ENCODE data around the gene CDR2L. TPM values are rescaled to one million over a fixed set of nuclear protein-coding genes. Genes with fewer than 3 reads are reported as not detected.

CDR2L gene
- total RNA-seq, 2 experiments from 2014 or later: 0.59 to 0.94 TPM

- POLR2A ChIA-PET: interaction anchor here (3.2 kb wide), 1 partner anchor 18 kb away, joined by 10 read pairs; the partner anchor contains the start of gene MRPL58
- CTCF ChIA-PET: interaction anchor here (1.3 to 3.1 kb wide), 3 partner anchors 10 to 33 kb away, joined by 3 to 16 read pairs (median 7); partner anchors contain the start of gene MRPL58
- peaks cover 2% of the 10 kb centered on the region for H3K4me1 Mint-ChIP-seq (ENCODE audit: low read depth)
- H3K27me3 Mint-ChIP-seq: no peaks in the 10 kb centered on the region
- TF ChIP-seq CTCF (IDR thresholded peaks at IDR 0.05): no peak
- H3K36me3 Mint-ChIP-seq (ENCODE audit: low read depth): no peaks in the 10 kb centered on the region
- no peak for ATAC-seq
- DNase-seq: no peak
- intact Hi-C loops (cut with micrococcal nuclease): no loop called here
- no peak overlapping the region for H3K27ac Mint-ChIP-seq
- no peaks in the 10 kb centered on the region for H3K9me3 Mint-ChIP-seq
- no peak overlapping the region for H3K4me3 Mint-ChIP-seq
Observed at GRCh38 chr17:74994440-74994839, 7.0 kb downstream of the CDR2L start.

GRCh38 chr17:74995847-74996246 lies 8.4 kb downstream of the CDR2L start:
- no peak for TF ChIP-seq CTCF (IDR thresholded peaks at IDR 0.05)
- Mint-ChIP-seq H3K9me3 (no peaks in the 10 kb centered on the region), H3K27me3 (no peaks in the 10 kb centered on the region), H3K27ac (no peak overlapping the region), H3K36me3 (ENCODE audit: low read depth) (no peaks in the 10 kb centered on the region), H3K4me3 (no peak overlapping the region), H3K4me1 (ENCODE audit: low read depth) (peaks cover 2% of the 10 kb centered on the region)
- no peak for DNase-seq
- no peak for ATAC-seq
- ChIA-PET POLR2A (interaction anchor here (3.2 kb wide), 1 partner anchor 17 kb away, joined by 10 read pairs; the partner anchor contains the start of gene MRPL58), CTCF (interaction anchor here (1.3 to 3.1 kb wide), 3 partner anchors 8 to 35 kb away, joined by 3 to 16 read pairs (median 7); partner anchors contain the start of gene MRPL58)
- intact Hi-C loops (cut with micrococcal nuclease): no loop called here

- DNase-seq: no peak
- POLR2A ChIA-PET: interaction anchor here (2.2 kb wide), 1 partner anchor 13 kb away, joined by 10 read pairs; the partner anchor contains the start of gene MRPL58
- Mint-ChIP-seq H3K4me3 (no peak overlapping the region), H3K27ac (no peak overlapping the region), H3K27me3 (no peaks in the 10 kb centered on the region), H3K4me1 (ENCODE audit: low read depth) (peaks cover 7% of the 10 kb centered on the region), H3K36me3 (ENCODE audit: low read depth) (no peaks in the 10 kb centered on the region), H3K9me3 (no peaks in the 10 kb centered on the region)
- intact Hi-C loops (cut with micrococcal nuclease): no loop called here
- CTCF ChIA-PET: interaction anchor here (1.3 to 3.4 kb wide), 5 partner anchors 14 to 115 kb away, joined by 3 to 14 read pairs (median 3); partner anchors contain the start of gene MRPL58
- no peak for TF ChIP-seq CTCF (IDR thresholded peaks at IDR 0.05)
- ATAC-seq: no peak
Observed at GRCh38 chr17:74998783-74999182, 11.4 kb downstream of the CDR2L start.

- no peak for ATAC-seq
- ChIA-PET CTCF (interaction anchor here (1.0 to 3.4 kb wide), 6 partner anchors 12 to 114 kb away, joined by 3 to 14 read pairs (median 3); partner anchors contain the start of genes CDR2L and MRPL58), POLR2A (interaction anchor here (2.2 kb wide), 1 partner anchor 12 kb away, joined by 10 read pairs; the partner anchor contains the start of gene MRPL58)
- Mint-ChIP-seq H3K27ac (no peak overlapping the region), H3K4me3 (no peak overlapping the region), H3K27me3 (no peaks in the 10 kb centered on the region), H3K36me3 (ENCODE audit: low read depth) (no peaks in the 10 kb centered on the region), H3K9me3 (no peaks in the 10 kb centered on the region), H3K4me1 (ENCODE audit: low read depth) (peaks cover 7% of the 10 kb centered on the region)
- TF ChIP-seq CTCF (IDR thresholded peaks at IDR 0.05): no peak
- intact Hi-C loops (cut with micrococcal nuclease): no loop called here
- DNase-seq: no peak
Observed at GRCh38 chr17:74999523-74999922, 12.1 kb downstream of the CDR2L start.

Measured in activated CD8-positive, alpha-beta T cell treated with anti-CD3 and anti-CD28 coated beads for 36 hours (primary cell).